Stimulated activated CD4-positive, alpha-beta T cell treated with anti-CD3 and anti-CD28 coated beads, Interleukin-4, amount 100 ng/mL, for 1 hour (primary cell): ENCODE data around the gene STK38L.

ENCODE experiments used
- DNase-seq: peaks from one replicate; pipeline ENCODE4 v3.0.0-alpha.2; 2020

Gene STK38L

GRCh38 chr12:27359578-27360340 lies 115.7 kb downstream of the STK38L start:
- no peak for DNase-seq

GRCh38 chr12:27361372-27361771 lies 117.3 kb downstream of the STK38L start:
- DNase-seq = no peak

GRCh38 chr12:27366621-27367020 lies 122.5 kb downstream of the STK38L start:
- DNase-seq = no peak

- DNase-seq = no peak
Measured at GRCh38 chr12:27367078-27367477, 123.0 kb downstream of the STK38L start.
